ENCODE results near the gene CDH4. TPM values are rescaled to one million over a fixed set of nuclear protein-coding genes. Genes with fewer than 3 reads are reported as not detected.
"Not testable (repeated sequence)": the region's sequence is repeated elsewhere in the genome, so short reads cannot be mapped to it uniquely, and the experiment has no call there.

Gene CDH4
- polyA plus RNA-seq, 5 donors: 3.6 to 8.1 (median 4.7) TPM

DNA sequence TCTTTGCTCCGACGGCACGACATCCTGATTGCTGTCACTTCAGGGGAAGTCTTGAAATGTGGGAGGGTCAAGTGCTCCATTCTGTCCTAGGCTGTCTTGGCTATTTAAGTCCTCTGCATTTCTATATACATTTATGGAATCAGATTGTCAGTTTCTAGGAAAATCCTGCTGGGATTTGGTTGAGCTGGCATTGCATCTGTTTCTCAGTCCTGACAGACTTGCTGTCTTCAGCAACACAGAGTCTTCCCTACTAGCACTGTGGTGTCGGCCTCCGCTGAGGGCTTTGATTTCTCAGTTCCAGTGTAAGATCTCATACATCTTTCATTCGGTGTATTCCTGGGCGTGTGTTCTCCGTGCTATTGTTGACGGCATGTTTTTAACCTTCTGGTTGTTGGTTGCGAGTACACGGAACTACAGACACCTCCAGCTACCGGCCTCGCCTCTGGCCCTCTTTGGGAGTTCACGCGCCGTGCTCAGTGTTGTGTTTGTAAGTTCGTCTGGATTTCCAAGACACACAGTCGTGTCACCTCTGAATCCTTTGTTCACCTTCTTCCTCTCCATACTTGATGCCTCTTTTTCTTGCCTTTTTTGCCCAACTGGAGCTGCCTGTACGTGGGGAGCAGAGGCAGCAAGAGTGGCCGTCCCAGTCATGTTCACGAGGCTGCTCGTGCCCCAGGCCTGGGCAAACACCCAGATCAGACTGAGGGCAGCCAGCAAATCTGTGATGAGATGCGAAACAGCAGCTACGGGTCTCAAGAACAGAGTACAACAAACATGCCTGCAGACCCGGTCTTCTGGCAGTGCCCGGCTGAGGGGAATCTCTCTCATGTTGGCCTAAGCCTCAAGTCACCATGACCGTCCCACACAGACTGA is 720.8 kb downstream of the CDH4 start:
- DNase-seq: no peak

DNA sequence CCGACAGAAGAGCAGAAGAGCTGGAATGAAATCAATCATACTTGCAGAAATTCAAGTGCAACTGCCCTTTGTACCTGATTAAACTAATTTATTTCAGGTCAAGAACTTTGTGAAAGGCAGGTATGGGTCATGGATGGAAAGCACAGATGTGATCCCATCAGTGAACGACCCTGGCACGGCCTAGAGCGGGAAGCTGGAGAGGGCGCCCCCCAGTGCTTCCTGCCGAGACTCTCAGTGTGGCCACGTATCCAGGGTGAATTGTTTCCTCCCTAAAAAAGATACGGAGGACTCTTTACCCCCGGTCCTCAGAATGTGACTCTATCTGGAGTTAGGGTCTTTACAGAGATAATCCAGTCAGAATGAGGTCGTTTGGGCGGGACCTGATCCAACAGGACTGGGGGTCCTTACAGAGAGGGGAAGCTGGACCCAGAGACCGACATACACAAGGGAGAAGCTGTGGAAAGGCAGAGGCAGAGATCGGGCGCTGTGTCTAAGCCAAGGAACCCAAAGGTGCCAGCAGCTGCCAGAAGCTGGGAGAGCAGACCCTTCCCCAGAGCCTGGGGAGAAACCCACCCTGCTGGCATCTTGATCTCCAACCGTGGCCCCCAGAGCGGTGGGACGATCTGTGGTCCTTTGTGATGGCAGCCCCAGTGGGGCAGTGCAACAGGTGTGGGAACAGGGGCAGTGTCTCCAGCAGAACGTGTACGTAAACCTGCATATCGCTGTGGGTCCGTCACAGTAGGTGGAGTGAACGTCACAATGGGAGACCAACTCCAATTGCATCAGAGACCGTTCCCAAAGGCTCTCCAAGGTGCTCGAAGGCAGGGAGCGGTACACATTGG is 721.7 kb downstream of the CDH4 start:
- DNase-seq: no peak

DNA sequence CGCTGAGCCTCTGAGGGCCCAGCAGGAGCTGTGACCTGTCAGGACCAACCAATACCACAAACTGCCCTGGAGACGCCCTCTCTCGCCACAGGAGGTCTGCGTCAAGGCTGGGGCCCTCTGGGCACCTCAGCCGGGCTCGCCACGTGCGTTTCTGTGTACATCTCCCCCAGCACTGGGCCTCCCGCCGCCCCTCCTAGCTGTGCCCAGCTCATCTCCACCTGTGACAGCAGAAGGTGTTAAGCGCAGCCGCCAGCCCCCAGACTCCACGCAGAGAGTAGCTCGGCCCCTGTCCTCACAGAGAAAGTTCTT is 722.2 kb downstream of the CDH4 start:
- DNase-seq: no peak

DNA sequence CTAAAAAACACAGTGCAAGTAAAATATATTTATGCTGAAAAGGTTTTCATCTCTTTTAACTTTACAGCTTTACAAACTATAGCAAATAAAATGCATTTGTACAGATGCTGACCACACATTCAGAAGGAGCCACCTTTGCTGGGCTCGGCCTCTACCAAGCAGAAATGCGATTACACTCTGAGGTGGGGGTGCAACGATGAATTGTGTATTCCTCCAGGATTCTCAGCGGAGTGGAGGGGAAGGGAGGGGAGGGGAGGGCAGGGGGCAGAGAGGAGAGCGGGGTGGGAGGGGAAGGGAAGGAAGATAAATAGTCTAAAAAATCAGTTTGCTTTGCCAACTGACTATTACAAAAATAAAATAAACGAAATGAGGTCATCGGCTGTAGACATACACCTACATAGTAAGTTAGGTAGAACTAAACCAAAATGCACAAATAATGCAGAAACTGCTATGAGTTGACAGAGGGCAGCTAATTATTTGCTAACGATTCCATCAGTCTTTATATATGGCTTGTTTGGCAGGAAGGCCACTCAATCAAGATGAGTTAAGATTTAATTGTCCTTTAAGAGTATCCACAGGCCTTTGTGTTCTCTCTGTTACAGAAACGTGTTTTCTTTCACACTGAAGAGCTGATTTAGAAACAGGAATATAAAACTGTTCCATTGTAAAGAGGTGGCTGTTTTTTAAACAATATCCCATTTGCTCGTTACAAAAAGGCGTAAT is 723.5 kb downstream of the CDH4 start:
- no peak for DNase-seq

DNA sequence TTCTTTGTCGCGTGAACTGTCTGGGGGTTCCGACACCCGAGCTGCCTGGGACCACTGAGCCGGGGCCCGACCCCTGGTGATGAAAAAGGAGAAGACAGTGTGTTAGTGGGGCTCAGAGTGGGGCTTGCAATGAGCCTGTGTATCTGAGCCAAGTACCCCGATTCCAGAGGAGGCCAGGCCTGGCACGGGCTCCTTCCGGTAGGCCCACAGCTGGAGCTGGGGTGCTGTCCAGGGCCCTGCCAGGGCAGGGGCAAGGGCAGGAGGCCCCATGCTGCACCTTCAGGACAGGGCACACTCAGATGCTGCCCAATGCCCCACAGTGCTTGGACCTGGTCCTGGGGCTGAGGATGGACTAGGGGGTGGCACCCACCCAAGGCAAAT is 724.2 kb downstream of the CDH4 start:
- no peak for DNase-seq

DNA sequence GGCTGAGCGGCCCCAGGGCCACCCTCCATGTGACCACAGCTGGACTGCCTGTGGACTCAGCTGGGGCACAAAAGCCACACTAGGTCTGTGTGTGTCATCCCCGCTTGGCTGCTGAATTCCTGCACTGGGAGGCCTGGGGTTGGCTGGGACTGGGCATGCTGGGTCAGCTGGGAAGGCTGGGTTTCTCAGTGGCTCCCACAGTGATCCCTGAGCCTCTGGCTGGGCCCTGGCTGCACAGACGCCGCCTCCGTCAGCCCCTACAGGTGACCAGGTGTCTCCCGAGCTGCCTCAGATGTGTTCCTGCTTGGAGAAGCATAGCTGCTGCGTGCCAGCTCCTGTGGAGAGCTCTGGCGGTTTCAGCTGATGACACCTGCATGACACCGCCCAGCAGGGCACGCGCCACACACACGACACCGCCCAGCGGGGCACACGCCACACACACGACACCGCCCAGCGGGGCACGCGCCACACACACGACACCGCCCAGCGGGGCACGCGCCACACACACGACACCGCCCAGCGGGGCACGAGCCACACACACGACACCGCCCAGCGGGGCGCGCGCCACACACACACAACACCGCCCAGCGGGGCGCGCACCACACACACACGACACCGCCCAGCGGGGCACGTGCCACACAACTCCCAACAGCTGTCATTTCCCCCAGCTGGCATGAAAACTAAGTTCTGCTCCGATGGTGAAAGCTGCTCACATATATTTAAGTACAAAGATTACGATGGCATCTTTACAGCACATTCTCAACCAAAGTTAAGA is 724.8 kb downstream of the CDH4 start:
- no peak for DNase-seq

DNA sequence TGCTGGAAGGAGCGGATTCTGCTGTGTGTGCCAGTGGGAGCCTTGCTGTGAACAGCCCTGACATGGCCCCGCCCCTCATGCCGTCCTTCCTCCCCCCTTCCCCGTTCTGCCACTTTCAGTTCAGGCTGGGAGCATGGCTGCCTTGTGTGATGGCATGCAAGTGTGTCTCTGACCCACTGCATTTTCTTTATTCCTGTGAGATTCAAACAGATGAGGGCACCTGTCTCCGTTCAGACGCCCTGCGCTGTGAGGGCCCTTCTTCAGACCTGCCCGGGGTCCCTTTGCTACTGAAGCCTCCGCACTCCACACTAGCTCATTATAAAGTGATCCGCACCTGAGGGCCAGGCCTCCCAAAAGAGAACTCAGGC is 725.3 kb downstream of the CDH4 start:
- no peak for DNase-seq

DNA sequence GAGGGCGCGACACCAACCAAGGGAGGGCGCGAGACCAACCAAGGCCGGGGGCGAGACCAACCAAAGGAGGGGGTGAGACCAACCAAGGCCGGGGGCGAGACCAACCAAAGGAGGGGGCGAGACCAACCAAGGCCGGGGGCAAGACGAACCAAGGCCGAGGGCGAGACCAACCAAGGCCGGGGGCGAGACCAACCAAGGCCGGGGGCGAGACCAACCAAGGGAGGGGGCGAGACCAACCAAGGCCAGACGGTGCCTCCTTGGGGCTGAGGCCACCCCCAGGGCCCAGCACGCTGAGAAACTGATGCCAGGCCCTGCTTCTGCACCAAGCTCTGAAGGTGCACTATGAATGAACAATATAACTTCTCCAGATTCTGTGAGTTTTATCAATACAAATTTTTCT is 726.4 kb downstream of the CDH4 start:
- DNase-seq: no peak

DNA sequence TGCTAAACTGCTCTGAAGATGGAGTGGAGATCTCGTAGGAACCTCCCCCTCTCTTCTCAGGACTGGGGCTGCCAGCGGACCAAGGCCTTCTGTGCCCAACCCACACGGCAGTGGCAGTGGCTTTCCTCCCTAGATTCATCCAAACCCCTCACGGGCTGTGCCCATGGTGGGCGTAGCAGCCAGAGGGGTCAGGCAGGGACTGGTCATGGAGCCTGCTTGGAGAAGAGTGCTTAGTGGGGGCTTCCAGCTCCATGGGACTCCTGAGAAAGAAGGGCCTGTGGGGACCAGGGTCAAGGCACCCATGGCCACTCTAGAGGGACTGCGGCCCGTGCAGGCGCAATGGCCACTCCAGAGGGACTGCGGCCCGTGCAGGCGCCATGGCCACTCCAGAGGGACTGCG is 727.0 kb downstream of the CDH4 start:
- no peak for DNase-seq

DNA sequence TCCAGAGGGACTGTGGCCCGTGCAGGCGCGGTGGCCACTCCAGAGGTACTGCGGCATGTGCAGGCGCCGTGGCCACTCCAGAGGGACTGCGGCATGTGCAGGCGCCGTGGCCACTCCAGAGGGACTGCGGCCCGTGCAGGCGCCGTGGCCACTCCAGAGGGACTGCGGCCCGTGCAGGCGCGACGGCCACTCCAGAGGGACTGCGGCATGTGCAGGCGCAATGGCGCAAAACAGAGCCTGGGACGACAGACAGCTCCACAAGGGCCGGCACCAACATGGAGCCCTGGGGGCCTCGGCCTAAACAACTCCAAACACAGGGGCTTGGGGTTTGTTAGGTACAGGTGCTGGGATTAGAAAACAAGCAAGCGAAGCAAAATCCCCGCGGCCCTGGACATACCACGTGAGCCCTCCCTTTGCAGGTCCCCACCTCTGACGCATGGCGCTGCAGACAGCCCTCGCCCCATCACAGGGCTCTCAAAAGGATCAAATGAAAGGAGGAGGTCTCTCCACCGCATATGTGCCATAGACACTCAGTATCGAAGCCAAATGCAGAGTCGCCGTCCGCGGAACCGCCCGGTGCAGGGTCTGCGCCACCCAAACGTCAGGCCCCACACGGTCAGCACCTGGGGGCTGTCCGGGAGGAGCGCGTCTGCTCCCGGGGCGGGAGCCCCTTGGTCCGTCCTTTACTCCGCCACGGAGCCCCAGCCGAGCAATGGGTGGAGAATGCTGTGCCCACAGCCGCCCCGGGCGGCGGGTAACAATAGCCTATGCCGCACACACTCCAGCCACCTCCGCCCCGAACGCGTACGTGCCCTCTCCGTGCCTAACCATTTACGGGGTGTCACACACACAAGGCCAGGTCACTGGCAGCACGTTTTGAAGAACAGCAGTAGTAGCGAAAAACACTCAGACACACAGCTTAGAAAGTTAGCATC is 727.9 kb downstream of the CDH4 start:
- no peak for DNase-seq

DNA sequence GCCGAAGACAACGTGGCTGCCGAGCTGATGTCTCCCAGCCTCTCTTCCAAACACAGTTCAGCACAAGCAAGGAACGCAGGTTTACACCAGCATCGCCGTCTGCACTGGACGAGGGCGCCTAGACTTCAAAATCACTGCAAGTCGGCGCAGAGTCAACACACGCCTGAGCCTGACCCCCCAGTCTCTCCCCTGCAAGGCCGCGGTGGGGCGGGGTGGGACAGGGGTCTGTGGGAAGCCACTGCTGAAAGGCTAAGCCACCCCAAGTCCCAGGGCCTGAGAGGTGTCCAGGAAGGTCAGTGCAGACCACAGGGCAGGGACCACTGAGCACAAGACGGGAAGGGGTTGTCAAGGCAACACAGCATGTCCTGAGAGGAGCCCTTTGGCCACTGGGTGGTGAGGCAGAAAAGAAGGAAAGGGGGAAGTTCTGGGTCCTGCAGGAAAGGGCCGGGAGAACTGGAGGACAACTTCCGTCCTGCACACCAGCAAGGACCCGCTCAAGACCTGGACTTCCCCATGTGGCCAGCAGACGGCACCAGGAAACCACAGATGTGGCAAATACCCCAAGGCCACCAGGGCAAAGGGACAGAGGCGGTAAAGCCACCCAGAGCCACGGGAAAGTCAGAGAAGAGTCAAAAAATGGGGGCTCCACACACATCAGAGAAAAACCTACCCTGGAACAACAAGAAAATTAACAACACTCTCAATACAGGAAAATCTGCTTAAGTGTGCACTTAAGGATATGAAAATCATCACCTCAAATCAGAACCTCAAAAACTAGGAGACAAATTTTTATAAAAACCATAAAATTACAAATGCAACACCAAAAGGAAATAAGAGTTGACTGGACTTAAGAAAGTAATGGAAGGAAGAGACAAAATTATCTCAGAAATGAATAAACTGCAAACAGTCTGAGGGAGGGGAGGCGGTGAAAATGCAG is 728.9 kb downstream of the CDH4 start:
- peak in 1 of 2 donors; percentile 6 for DNase-seq

DNA sequence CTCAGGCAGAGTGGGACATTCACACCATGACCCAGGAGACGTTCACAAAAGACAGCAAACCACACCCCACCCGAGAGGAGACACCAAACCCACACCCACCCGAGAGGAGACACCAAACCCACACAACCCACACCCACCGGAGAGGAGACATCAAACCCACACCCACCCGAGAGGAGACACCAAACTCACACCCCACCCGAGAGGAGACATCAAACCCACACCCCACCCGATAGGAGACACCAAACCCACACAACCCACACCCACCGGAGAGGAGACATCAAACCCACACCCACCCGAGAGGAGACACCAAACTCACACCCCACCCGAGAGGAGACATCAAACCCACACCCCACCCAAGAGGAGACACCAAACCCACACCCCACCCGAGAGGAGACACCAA is 729.6 kb downstream of the CDH4 start:
- not testable (repeated sequence) for DNase-seq

DNA sequence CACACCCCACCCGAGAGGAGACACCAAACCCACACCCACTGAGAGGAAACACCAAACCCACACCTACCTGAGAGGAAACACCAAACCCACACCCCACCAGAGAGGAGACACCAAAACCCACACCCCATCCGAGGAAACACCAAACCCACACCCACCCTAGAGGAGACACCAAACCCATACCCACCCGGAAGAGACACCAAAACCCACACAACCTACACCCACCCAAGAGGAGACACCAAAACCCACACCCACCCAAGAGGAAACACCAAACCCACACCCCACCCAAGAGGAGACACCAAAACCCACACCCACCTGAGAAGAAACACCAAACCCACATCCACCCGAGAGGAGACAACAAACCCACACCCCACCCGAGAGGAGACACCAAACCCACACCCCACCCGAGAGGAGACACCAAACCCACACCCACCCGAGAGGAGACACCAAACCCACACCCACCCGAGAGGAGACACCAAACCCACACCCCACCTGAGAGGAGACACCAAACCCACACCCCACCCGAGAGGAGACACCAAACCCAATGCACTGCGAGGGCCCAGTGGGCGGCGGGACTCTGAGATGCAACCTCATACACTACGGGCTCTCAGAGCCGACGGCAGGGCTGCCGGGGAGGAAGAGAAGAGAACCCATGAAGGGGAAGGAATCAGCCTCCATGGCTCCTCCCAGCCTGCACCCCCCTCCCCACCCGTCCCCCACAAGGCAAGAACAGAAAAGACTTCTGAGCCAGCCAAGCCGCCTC is 730.3 kb downstream of the CDH4 start:
- DNase-seq: no peak

DNA sequence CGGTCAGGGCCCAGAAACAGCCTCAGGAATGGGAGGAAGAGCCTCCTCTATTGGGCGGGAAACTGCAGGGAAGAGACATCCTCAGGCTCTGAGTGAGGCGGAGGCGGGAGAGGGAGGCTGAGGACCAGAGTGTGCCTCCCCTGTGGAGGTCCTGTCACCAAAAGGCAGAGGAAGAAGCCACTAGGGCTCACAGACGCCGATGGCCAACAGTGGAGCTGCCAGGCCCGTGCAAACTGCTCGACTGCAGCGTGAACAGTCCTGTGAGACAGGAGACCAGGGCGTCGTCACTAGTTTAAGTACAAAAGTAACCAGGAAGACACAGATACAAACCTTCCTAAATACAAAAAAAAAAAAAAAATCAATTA is 730.9 kb downstream of the CDH4 start:
- DNase-seq: no peak

DNA sequence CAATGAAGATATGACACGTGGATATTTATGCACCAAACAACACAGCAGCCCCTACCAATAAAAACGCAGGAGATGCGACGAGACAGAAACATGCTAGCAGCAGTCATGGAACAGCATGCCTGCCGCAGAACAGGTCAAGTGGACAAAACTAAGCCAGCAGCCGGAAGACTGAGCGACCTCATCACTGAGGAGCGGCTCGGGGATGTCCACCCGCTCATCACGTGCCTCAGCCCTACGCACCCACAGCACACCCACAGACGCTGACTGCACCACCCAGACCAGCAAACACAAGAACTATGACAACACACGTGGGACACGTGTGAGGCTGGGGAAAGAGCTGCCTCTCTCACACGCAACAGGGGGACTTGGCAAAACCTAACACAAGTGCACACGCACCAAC is 731.9 kb downstream of the CDH4 start:
- DNase-seq: no peak

DNA sequence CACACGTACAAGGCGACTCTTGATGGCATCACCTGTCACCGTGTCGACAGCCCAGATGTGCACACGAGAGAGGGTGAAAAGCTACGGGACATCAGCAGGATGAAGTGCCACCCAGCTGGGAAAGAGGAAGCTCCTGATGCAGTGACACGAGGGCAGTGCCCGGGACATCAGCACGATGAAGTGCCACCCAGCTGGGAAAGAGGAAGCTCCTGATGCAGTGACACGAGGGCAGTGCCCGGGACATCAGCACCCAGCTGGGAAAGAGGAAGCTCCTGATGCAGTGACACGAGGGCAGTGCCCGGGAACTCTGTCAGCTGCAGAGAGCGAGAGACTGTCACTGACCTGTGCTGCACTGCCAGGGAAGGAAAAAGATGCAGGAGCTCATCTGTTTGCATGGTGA is 732.4 kb downstream of the CDH4 start:
- DNase-seq: not testable (repeated sequence)

DNA sequence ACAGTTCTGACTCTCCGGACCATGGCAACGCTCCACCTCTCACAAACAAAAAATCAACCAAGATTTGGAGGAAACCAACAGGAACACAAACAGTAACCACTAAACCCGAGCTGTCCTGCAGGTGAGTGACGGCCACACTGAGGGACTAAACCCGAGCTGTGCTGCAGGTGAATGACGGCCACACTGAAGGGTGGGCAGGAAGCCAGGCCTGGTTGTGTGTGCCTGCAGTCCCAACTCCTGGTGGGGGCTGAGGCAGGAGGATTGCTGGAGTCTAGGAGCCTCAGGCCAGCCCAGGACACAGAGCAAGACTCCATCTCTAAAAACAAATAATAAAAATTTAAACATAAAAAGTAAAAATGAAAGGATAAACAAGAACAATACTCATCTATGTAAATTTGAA is 733.0 kb downstream of the CDH4 start:
- no peak for DNase-seq

DNA sequence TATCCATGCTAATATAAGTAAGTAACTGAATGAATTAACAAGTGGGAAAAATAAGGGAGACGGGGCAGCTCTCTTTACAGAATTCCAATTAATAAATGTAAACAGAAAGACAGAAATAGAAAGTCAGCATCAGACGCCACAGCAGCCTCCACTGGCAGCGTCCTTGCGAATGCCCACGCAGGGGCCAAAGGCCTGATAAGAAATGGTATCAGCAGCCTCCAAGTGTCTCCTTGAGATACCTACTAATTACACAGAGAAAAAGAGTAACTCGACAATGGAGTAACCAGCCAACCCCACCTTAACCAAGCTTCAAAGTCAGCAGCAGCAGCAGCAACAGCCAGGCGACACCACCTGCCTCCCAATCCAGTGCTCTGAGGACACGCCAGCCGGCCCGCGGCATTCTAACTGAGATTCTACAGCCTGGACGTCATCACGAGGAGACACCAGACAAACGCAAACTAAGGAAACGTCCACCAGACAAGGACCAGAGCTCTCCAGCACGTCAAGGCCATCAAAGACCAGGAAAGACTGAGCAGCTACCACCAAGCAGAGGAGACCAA is 734.8 kb downstream of the CDH4 start:
- no peak for DNase-seq

DNA sequence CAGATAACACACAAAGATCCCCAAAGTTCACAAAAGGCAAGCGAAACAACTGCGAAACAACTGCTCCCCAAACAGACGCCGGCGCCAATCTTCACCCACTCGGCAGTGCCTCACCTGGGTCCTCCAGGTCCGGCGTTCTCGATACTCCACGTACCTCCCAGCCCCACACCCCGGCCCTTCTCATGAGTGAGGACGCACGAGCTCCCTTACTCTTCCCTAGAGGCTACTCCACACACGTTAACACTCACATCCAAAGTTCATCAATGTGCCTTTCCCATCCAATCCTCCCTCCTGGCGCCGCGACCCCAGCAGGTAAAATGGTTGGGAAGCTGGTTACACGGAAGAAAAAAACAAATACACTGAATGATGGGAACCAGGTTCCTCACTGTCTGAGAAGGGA is 736.6 kb downstream of the CDH4 start:
- DNase-seq: no peak
